ENCODE results near the gene HOXD8.

HOXD8 gene

GRCh38 chr2:176090862-176091261 is 38.6 kb upstream of the HOXD8 start:
- no peak for DNase-seq (ENCODE audit: low read depth, low spot score)

- no peak for DNase-seq (ENCODE audit: low read depth, low spot score)
Observed at GRCh38 chr2:176091329-176092258, 37.9 kb upstream of the HOXD8 start.

GRCh38 chr2:176092270-176093144 is 37.0 kb upstream of the HOXD8 start, which contains the start of gene HOXD13:
HOXD13 (plus strand) TSS chr2:176092721; CDS start chr2:176092891, 170 bp downstream.
- no peak for DNase-seq (ENCODE audit: low read depth, low spot score)

GRCh38 chr2:176093145-176093897 is 36.2 kb upstream of the HOXD8 start:
- no peak for DNase-seq (ENCODE audit: low read depth, low spot score)

- DNase-seq (ENCODE audit: low read depth, low spot score): no peak
Observed at GRCh38 chr2:176093898-176094249, 35.6 kb upstream of the HOXD8 start.

GRCh38 chr2:176094349-176094748 is 35.2 kb upstream of the HOXD8 start:
- no peak for DNase-seq (ENCODE audit: low read depth, low spot score)

- DNase-seq (ENCODE audit: low read depth, low spot score): no peak
Observed at GRCh38 chr2:176095421-176095820, 34.1 kb upstream of the HOXD8 start.

GRCh38 chr2:176096243-176096985 is 33.1 kb upstream of the HOXD8 start:
- DNase-seq (ENCODE audit: low read depth, low spot score): no peak

- DNase-seq (ENCODE audit: low read depth, low spot score): no peak
Observed at GRCh38 chr2:176096986-176097819, 32.3 kb upstream of the HOXD8 start.

GRCh38 chr2:176097820-176098365 is 31.6 kb upstream of the HOXD8 start:
- DNase-seq (ENCODE audit: low read depth, low spot score): no peak

- DNase-seq (ENCODE audit: low read depth, low spot score): no peak
Observed at GRCh38 chr2:176098366-176099158, 30.9 kb upstream of the HOXD8 start.

GRCh38 chr2:176099159-176099727 is 30.3 kb upstream of the HOXD8 start:
- DNase-seq (ENCODE audit: low read depth, low spot score): no peak

GRCh38 chr2:176099728-176100546 is 29.6 kb upstream of the HOXD8 start, which contains the start of gene HOXD12:
HOXD12 (plus strand) TSS chr2:176099795; CDS start chr2:176099802, 7 bp downstream.
- DNase-seq (ENCODE audit: low read depth, low spot score): no peak

GRCh38 chr2:176100547-176101140 is 28.9 kb upstream of the HOXD8 start:
- no peak for DNase-seq (ENCODE audit: low read depth, low spot score)

- no peak for DNase-seq (ENCODE audit: low read depth, low spot score)
Observed at GRCh38 chr2:176101216-176101830, 28.2 kb upstream of the HOXD8 start.

- DNase-seq (ENCODE audit: low read depth, low spot score): no peak
Observed at GRCh38 chr2:176101842-176102241, 27.7 kb upstream of the HOXD8 start.

Data from activated CD4-positive, CD25-positive, alpha-beta regulatory T cell treated with anti-CD3 and anti-CD28 coated beads, Interleukin-2, amount 50 U/mL, for 16 hours (primary cell).